MM.1S (cell line): Measurements from ENCODE around the gene CACNB3.

Experiments used
- DNase-seq: peaks from one replicate; pipeline ENCODE4 v3.0.0-alpha.2; 2015
- H2AFZ ChIP-seq: fragments of 300-600 bp; sonication (generic); 2 replicates; pipeline ENCODE4 v1.6.0; 2016; ENCODE audit warnings: antibody characterized with exemption, low read length
- H3F3A ChIP-seq: fragments of 300-600 bp; sonication (generic); 2 replicates; pipeline ENCODE4 v1.6.1; 2016; ENCODE audit warnings: mild to moderate bottlenecking, antibody characterized with exemption, low read length, moderate library complexity, mixed read lengths; ENCODE audit not compliant: insufficient read depth
- H3K27ac ChIP-seq: fragments of 300-600 bp; sonication (generic); 2 replicates; pipeline ENCODE4 v1.5.1; 2016; ENCODE audit warnings: mild to moderate bottlenecking, low read length
- H3K27me3 ChIP-seq: fragments of 300-600 bp; sonication (generic); replicated peaks from 2 replicates; pipeline ENCODE4 v1.6.0; 2016; ENCODE audit warnings: low read length; ENCODE audit not compliant: insufficient read depth
- H3K36me3 ChIP-seq: fragments of 300-600 bp; sonication (generic); replicated peaks from 2 replicates; pipeline ENCODE4 v1.6.1; 2016; ENCODE audit warnings: mild to moderate bottlenecking, low read length, mixed read lengths; ENCODE audit not compliant: insufficient read depth
- H3K4me1 ChIP-seq: fragments of 300-600 bp; sonication (generic); 2 replicates; pipeline ENCODE4 v1.6.1; 2016; ENCODE audit warnings: low read length, mixed read lengths
- H3K4me2 ChIP-seq: fragments of 300-600 bp; sonication (generic); 2 replicates; pipeline ENCODE4 v1.6.0; 2016; ENCODE audit warnings: low read depth, low read length
- H3K4me3 ChIP-seq: fragments of 300-600 bp; sonication (generic); 2 replicates; pipeline ENCODE4 v1.5.1; 2016; ENCODE audit warnings: low read length, mixed read lengths
- H3K79me2 ChIP-seq: fragments of 300-600 bp; sonication (generic); 2 replicates; pipeline ENCODE4 v1.6.1; 2016; ENCODE audit warnings: mixed run types, low read length, mixed read lengths
- H3K9ac ChIP-seq: fragments of 300-600 bp; sonication (generic); 2 replicates; pipeline ENCODE4 v1.6.1; 2016; ENCODE audit warnings: low read length, mixed read lengths
- H3K9me2 ChIP-seq: fragments of 300-600 bp; sonication (generic); replicated peaks from 2 replicates; pipeline ENCODE4 v1.6.1; 2016; ENCODE audit warnings: mild to moderate bottlenecking, low read length, mixed read lengths; ENCODE audit not compliant: insufficient read depth
- H3K9me3 ChIP-seq: fragments of 300-600 bp; sonication (generic); replicated peaks from 2 replicates; pipeline ENCODE4 v1.6.1; 2016; ENCODE audit warnings: mild to moderate bottlenecking, low read length, mixed read lengths; ENCODE audit not compliant: insufficient read depth
- H4K20me1 ChIP-seq: fragments of 300-600 bp; sonication (generic); 2 replicates; pipeline ENCODE4 v1.6.1; 2016; ENCODE audit warnings: mild to moderate bottlenecking, low read length, moderate library complexity, mixed read lengths; ENCODE audit not compliant: insufficient read depth
- EZH2 ChIP-seq: fragments of 300-600 bp; sonication (generic); optimal IDR thresholded peaks from 2 replicates; pipeline ENCODE3; 2017; ENCODE audit warnings: low read depth, mild to moderate bottlenecking, antibody characterized with exemption, low read length, mixed read lengths
- EZH2phosphoT487 ChIP-seq: fragments of 300-600 bp; sonication (generic); IDR thresholded peaks from 2 replicates; pipeline ENCODE4 v1.6.1; 2018; ENCODE audit warnings: antibody characterized with exemption, low read length
- TF ChIP-seq, protein P1 (sequence below): fragments of 300-600 bp; sonication (generic); IDR thresholded peaks from 2 replicates; pipeline ENCODE4 v1.5.1; 2016; ENCODE audit warnings: antibody characterized with exemption, low read length, mixed read lengths

The CACNB3 gene

DNA sequence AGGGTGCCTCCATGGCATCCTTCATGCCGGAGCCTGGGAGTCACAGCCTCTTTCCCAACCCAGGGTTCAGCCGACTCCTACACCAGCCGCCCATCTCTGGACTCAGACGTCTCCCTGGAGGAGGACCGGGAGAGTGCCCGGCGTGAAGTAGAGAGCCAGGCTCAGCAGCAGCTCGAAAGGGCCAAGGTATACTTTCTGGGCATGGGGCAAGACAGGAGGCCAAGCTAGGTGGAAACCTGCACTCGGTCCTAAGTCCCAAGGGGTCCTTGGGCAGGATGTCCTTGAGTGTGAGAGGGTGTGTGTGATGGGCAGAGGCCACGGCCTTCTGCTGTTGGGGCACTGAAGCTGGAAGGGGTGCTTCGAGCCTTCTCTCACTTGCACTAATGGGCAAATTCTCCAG lies 5.0 kb downstream of the CACNB3 start:
- Histone ChIP-seq H2AFZ (no peak overlapping the region), H3K9me2 (no peaks in the 10 kb centered on the region), H3F3A (peaks cover 4% of the 10 kb centered on the region; the same call in 1 of the 2 replicates), H3K4me2 (peak overlapping the region; percentile 48; the same call in 1 of the 2 replicates), H3K79me2 (no peaks in the 10 kb centered on the region), H3K36me3 (no peaks in the 10 kb centered on the region), H3K9me3 (no peaks in the 10 kb centered on the region), H3K27ac (no peak overlapping the region), H3K4me1 (peaks cover 17% of the 10 kb centered on the region), H4K20me1 (no peaks in the 10 kb centered on the region), H3K27me3 (no peaks in the 10 kb centered on the region), H3K4me3 (no peak overlapping the region), H3K9ac (no peak overlapping the region)
- TF ChIP-seq EZH2phosphoT487 (no peak), EZH2 (no peak)
- TF ChIP-seq, protein P1, sequence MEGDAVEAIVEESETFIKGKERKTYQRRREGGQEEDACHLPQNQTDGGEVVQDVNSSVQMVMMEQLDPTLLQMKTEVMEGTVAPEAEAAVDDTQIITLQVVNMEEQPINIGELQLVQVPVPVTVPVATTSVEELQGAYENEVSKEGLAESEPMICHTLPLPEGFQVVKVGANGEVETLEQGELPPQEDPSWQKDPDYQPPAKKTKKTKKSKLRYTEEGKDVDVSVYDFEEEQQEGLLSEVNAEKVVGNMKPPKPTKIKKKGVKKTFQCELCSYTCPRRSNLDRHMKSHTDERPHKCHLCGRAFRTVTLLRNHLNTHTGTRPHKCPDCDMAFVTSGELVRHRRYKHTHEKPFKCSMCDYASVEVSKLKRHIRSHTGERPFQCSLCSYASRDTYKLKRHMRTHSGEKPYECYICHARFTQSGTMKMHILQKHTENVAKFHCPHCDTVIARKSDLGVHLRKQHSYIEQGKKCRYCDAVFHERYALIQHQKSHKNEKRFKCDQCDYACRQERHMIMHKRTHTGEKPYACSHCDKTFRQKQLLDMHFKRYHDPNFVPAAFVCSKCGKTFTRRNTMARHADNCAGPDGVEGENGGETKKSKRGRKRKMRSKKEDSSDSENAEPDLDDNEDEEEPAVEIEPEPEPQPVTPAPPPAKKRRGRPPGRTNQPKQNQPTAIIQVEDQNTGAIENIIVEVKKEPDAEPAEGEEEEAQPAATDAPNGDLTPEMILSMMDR, result no peak
- no peak for DNase-seq

DNA sequence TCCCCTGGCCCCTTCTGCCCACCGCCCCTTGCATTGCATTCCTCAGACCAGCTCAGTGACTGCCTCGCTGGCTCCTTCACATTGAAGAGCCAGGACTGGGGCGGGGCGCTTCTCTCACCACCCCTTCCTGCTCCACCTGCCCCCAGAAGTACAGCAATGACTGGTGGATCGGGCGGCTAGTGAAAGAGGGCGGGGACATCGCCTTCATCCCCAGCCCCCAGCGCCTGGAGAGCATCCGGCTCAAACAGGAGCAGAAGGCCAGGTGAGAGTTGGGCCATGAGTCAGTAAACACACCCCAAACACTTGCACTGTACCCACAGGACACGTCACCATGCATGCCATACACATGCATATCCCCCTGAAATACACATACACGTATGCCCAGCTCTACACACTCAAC lies 5.8 kb downstream of the CACNB3 start:
- DNase-seq, result peak; percentile 89
- no peaks in the 10 kb centered on the region for H3K27me3 ChIP-seq
- no peaks in the 10 kb centered on the region for H4K20me1 ChIP-seq
- no peaks in the 10 kb centered on the region for H3K79me2 ChIP-seq
- H3F3A ChIP-seq, result peaks cover 4% of the 10 kb centered on the region; the same call in 1 of the 2 replicates
- no peak overlapping the region; the same call in 1 of the 2 replicates for H3K9ac ChIP-seq
- H3K36me3 ChIP-seq, result no peaks in the 10 kb centered on the region
- peak overlapping the region; percentile 35; the same call in 1 of the 2 replicates for H2AFZ ChIP-seq
- peak overlapping the region; percentile 48 for H3K4me2 ChIP-seq
- no peaks in the 10 kb centered on the region for H3K9me2 ChIP-seq
- 0 out of 2 replicates have a peak overlapping the region, but pooled peaks have one; percentile 1 for H3K4me3 ChIP-seq
- peak overlapping the region; percentile 46; the same call in 1 of the 2 replicates for H3K27ac ChIP-seq
- H3K4me1 ChIP-seq, result peaks cover 17% of the 10 kb centered on the region
- no peaks in the 10 kb centered on the region for H3K9me3 ChIP-seq
- TF ChIP-seq EZH2phosphoT487, result no peak
- no peak for TF ChIP-seq EZH2
- TF ChIP-seq, protein P1, result no peak

DNA sequence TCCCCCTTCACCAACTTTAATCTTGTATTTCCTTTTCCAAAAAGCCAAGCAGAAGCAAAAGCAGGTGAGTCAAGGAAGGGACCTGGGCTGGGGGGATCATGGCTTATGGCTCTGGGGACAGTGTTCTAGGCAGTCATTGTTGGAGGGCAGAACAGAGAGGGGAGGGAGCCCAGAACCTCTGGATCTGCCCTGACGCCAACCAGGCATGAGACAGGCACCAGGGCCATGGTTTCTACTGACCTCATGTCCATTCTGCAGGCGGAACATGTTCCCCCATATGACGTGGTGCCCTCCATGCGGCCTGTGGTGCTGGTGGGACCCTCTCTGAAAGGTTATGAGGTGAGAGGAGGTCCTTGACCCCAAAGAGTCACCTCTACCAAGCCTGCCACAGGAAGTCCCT lies 6.6 kb downstream of the CACNB3 start:
- TF ChIP-seq, protein P1, result no peak
- TF ChIP-seq EZH2phosphoT487 (no peak), EZH2 (no peak)
- H2AFZ ChIP-seq, result no peak overlapping the region
- peak overlapping the region; percentile 48; the same call in 1 of the 2 replicates for H3K4me2 ChIP-seq
- H3F3A ChIP-seq, result peaks cover 4% of the 10 kb centered on the region; the same call in 1 of the 2 replicates
- no peaks in the 10 kb centered on the region for H3K27me3 ChIP-seq
- no peaks in the 10 kb centered on the region for H3K9me3 ChIP-seq
- H3K79me2 ChIP-seq, result no peaks in the 10 kb centered on the region
- H3K9ac ChIP-seq, result no peak overlapping the region
- H3K4me3 ChIP-seq, result no peak overlapping the region
- no peaks in the 10 kb centered on the region for H3K9me2 ChIP-seq
- no peaks in the 10 kb centered on the region; the same call in 1 of the 2 replicates for H3K36me3 ChIP-seq
- peaks cover 17% of the 10 kb centered on the region for H3K4me1 ChIP-seq
- H3K27ac ChIP-seq, result peak overlapping the region; percentile 46; the same call in 1 of the 2 replicates
- no peak for DNase-seq
- no peaks in the 10 kb centered on the region for H4K20me1 ChIP-seq
